ENCODE data around the gene GABRA5.

Gene GABRA5

GRCh38 chr15:26939398-26939797 lies 72.5 kb downstream of the GABRA5 start:
- no peak overlapping the region for H3K4me3 ChIP-seq (ENCODE audit: low read depth, low read length)
- no peak for TF ChIP-seq CTCF (IDR thresholded peaks at IDR 0.05; ENCODE audit: borderline replicate concordance, insufficient read depth, low read depth, low read length)

- no peak for TF ChIP-seq CTCF (IDR thresholded peaks at IDR 0.05; ENCODE audit: borderline replicate concordance, insufficient read depth, low read depth, low read length)
- no peak overlapping the region for H3K4me3 ChIP-seq (ENCODE audit: low read depth, low read length)
Measured at GRCh38 chr15:26941489-26941888, 74.6 kb downstream of the GABRA5 start.

- no peak overlapping the region for H3K4me3 ChIP-seq (ENCODE audit: low read depth, low read length)
- no peak for TF ChIP-seq CTCF (IDR thresholded peaks at IDR 0.05; ENCODE audit: borderline replicate concordance, insufficient read depth, low read depth, low read length)
Measured at GRCh38 chr15:26943866-26944265, 77.0 kb downstream of the GABRA5 start.

GRCh38 chr15:26945046-26945445 lies 78.2 kb downstream of the GABRA5 start:
- TF ChIP-seq CTCF (IDR thresholded peaks at IDR 0.05; ENCODE audit: borderline replicate concordance, insufficient read depth, low read depth, low read length), result no peak
- no peak overlapping the region for H3K4me3 ChIP-seq (ENCODE audit: low read depth, low read length)

GRCh38 chr15:26950001-26950400 lies 83.1 kb downstream of the GABRA5 start:
- no peak overlapping the region for H3K4me3 ChIP-seq (ENCODE audit: low read depth, low read length)
- no peak for TF ChIP-seq CTCF (IDR thresholded peaks at IDR 0.05; ENCODE audit: borderline replicate concordance, insufficient read depth, low read depth, low read length)

GRCh38 chr15:26954403-26954802 lies 87.5 kb downstream of the GABRA5 start:
- TF ChIP-seq CTCF (IDR thresholded peaks at IDR 0.05; ENCODE audit: borderline replicate concordance, insufficient read depth, low read depth, low read length), result no peak
- H3K4me3 ChIP-seq (ENCODE audit: low read depth, low read length), result no peak overlapping the region

- H3K4me3 ChIP-seq (ENCODE audit: low read depth, low read length), result no peak overlapping the region
Measured at GRCh38 chr15:26967719-26968269, 100.9 kb downstream of the GABRA5 start.

More at GRCh38 chr15:26967719-26968269, 100.9 kb downstream of the GABRA5 start:
- TF ChIP-seq CTCF (IDR thresholded peaks at IDR 0.05; ENCODE audit: borderline replicate concordance, insufficient read depth, low read depth, low read length), result no peak
